Testis (tissue), 2 donors: ENCODE results near the gene RARS2.

Experiments
- POLR2A ChIP-seq: fragments of 450-650 bp; IDR thresholded peaks from one replicate; pipeline ENCODE4 v1.6.1; 2017; ENCODE audit warnings: antibody characterized with exemption, mild to moderate bottlenecking, moderate library complexity
- TF ChIP-seq, protein P1 (sequence below), 3 experiments: fragments of 450-650 bp in 2 of 3; fragments of 200-600 bp in 1 of 3; sonication (generic) in 1 of 3; IDR thresholded peaks; one replicate each; pipeline ENCODE4 v1.5.1; 2016 to 2019; ENCODE audit warnings: antibody characterized with exemption in 3 of 3, mild to moderate bottlenecking in 2 of 3, moderate library complexity in 1 of 3

DNA sequence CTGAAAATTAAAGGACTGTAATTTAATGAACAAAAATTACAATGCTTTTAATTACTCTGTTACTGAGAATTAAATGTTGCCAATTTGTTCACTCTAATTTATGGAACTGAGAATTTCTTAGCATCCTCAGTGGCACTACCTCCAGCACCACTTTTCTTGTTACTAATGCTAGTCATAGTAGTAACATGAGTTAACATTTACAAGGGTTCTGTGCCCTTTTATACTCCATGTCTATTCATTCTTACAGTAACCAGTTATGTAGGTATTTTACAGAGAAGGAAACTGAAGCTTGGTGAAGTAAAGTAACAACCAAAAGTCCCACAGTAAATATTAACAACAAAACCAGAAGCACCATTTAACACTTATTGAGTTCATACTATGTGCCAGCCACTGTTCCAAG is 34.3 kb downstream of the RARS2 start:
- TF ChIP-seq, protein P1, sequence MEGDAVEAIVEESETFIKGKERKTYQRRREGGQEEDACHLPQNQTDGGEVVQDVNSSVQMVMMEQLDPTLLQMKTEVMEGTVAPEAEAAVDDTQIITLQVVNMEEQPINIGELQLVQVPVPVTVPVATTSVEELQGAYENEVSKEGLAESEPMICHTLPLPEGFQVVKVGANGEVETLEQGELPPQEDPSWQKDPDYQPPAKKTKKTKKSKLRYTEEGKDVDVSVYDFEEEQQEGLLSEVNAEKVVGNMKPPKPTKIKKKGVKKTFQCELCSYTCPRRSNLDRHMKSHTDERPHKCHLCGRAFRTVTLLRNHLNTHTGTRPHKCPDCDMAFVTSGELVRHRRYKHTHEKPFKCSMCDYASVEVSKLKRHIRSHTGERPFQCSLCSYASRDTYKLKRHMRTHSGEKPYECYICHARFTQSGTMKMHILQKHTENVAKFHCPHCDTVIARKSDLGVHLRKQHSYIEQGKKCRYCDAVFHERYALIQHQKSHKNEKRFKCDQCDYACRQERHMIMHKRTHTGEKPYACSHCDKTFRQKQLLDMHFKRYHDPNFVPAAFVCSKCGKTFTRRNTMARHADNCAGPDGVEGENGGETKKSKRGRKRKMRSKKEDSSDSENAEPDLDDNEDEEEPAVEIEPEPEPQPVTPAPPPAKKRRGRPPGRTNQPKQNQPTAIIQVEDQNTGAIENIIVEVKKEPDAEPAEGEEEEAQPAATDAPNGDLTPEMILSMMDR (IDR thresholded peaks at IDR 0.05), result no peak
- TF ChIP-seq POLR2A, result no peak
